SIG-M5 (cell line): Measurements from ENCODE around the gene BCAS1.

Experiments
- DNase-seq: peaks from one replicate; lab custom pipeline; 2025; lab: John Stamatoyannopoulos, UW

The BCAS1 gene

DNA sequence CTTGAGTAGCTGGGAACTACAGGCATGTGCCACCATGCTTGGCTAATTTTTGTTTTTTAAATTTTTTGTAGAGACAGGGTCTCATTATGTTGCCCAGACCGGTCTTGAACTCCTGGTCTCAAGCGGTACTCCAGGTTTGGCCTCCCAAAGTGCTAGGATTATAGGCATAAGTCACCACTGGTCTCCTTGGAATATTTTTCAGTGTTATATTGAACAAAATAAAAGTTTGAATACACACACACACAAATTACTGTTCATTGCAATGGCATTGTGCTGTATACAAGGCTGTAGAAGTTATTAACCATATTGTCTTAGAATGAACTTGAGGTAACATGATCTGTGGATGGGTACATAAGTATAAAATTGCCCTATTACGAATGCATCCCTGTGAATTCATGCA lies 166.1 kb downstream of the BCAS1 start:
- no peak for DNase-seq

DNA sequence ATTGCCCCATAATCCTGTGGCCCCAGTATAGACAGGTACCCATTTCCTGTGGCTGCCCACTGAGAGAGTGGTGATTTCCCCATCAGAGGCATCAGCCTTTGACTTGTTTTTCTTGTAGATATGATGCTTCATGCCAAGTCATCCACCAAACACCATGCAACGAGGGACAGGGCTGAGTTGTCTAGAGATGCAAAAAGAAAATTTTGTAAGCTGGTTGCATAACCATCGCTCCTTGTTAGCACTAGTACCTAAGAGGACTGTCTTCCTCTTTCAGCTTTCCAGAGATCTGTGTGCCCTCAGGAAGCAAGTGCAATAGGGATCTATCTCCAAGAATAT lies 166.8 kb downstream of the BCAS1 start:
- peak; percentile 83 for DNase-seq

DNA sequence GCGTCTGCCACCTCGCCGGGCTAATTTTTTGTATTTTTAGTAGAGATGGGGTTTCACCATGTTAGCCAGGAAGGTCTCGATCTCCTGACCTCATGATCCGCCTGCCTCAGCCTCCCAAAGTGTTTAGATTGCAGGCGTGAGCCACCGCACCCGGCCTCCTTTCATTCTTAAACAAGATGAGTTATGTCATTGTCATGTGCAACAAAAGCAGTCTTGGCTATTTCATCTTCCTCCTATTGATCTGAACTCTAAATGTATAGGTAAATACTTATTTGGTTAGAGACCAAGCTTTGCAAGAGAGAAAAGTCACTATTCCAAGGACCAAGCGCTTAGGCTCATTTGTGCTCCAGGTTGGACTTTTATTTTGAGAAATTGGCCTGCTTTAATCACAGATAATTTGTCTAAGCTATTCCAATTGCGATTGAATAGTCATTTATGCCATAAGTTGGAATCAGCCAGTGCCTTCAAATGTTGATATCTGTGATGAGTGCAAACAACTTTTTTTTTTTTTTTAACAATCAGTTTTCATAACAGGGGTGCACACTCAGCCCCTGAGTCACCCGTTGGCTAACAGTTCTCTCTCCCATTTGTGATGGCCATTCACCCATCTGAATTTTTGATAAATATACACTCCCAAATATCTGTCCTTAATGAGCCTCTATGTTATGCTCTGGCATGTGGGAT lies 167.3 kb downstream of the BCAS1 start:
- DNase-seq = no peak

DNA sequence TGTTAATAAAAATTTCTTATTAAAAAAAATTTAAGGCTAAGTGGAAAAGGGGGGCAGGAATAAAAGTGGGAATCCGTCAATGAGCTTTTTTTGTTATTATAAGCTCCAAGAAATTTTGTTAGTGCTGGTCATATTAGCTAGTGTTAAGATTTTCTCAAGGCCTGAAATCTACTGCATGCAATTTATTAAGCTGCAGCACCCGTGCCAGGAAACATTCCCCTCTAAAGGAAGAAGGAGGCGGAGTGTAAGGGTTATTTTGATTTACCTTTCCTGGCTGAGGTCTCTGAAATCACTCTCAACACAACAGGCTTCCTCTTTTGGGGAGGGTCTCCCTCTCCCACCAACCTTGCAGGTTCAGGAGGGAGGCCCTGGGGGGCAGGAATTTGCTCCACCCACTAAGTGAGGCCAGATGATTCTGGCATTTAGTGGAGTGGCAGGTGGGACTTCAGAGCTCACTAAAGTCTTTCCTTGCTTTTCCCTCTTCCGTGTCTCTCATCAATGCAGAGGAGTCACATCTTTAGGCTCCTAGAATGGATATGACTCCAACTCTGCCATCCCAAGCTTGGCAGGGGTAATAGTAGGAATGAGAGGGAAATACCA lies 168.8 kb downstream of the BCAS1 start:
- DNase-seq = no peak

DNA sequence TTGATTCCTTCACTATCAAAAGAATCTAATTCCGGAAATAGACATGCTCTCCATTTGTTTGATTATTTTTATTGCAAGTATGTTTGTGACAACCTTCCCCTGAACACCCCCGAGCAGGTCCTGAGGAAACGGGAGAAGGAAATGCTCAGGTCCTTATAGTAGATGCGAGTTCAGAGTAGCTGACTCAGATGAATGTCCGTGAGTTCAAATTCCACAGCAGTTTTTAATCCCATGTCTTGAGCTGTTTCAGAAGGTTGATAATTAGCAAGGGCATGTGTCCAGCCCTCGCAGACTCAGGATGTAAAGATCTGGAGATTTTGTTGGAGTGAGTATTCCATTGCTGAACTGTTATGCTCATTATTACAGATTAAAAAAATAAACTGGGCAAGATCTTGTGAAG lies 169.3 kb downstream of the BCAS1 start:
- DNase-seq = no peak

DNA sequence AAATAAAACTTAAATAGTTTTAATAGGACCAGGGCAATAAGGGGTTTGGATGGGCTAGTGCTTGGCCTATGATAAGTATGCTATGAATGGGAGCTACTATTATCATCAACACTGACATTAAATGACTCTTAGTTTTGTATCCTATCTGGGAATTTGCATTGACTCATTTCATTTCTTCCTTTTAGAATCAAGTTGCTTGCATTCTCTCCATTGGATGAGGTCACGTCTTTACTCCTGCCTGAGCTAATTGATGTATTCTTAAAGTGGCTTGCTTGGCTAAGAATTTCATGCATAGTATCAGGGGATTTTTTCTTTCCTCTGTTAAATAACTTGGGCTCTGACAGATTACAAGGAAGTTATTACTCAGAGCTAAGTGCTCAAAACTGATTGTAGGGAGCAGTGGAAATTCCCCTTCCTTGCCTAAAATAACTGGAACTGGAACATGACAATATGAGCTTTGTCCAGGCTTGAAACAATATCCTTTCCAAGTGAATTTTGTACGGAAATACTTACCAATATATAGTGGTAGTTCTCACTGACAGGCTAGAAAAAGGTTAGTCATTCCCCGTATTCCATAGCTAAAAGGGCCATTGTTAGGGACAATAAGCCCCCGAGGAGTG lies 169.9 kb downstream of the BCAS1 start:
- DNase-seq = no peak

DNA sequence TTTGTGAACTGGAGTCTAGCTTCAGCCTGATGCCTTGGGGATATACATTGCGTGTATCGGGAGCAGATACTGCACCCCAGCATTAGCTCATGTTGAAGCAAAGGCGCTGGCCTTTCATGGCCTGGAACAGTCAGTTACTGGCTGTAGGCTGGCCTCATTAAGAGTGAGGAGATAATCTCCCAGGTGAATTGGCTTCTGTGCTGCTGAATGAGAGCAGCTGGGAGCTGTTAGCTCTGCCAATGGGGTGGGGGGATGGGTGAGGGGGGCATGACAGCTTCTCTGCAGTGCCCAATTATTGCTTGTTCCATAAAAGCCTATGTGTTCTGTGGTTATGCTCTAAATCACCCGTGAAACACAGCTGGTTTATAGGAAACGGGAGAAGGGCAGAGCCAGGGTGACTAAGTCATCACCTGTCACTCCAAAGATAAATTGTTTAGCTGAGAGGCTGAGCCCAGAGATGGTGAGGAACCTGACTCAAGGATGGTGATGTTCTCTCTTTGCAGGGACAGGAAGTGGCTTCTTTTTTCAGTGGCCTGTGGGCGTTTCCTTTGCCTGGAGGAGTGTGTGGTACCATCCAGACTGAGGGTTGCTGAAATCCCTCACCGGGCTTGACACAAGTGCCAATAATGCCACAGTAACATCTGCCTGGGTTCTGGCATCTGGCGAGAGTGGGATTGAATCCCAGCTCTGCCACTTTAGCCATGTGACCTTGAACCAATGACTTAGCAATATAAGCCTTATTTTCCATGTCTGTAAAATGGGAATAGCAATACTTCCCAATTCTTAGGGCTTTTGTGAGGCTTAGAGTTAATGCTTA lies 170.8 kb downstream of the BCAS1 start:
- peak; percentile 65 for DNase-seq

DNA sequence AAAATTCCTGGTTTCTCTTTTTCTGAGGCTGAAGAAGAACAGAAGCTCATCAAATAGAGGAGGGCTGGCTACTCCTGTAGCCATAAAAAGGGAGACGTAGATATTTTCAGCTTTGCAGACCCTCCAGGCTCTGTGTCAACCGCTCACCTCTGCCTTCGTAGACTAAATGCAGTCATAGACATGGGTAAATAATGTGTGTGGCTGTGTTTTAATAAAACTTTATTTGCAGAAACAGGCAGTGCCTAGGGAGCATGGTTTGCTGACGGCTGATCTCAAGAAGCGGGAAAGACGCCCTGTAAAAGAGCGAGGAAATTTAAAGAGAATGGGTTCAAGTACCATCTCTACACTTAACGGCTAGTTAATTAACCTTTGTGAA lies 171.8 kb downstream of the BCAS1 start:
- DNase-seq = no peak

DNA sequence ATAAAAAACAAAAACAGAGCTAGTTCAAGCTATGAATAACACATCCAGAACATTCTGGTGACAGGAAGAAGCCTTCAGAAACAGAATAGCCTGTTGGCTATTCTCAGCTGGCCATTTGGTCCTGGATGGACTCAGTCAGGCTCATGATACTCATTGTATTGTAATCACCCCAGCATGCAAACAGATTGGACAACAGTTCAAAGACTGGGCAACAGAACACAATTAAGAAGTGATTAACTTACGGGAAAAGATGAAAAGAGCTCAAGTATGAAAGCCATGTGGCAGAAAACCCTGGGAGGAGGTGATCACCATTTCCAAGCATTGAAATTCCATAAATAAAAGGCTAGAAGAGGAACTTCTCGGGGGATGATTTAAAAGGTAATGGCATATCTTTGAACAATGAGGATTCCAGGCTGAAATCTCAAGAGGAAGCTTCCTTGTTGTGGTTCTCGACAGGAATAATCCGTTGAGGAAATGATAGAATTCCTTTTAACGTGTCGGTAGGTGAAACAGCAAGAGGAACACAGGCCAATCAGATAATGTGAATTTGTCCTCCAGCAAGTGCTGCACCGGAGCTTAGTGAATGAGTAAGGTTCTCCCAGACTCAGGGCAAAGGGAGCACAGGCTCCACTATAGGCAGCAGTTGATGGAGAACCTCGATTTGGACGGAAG lies 172.4 kb downstream of the BCAS1 start:
- DNase-seq = no peak

DNA sequence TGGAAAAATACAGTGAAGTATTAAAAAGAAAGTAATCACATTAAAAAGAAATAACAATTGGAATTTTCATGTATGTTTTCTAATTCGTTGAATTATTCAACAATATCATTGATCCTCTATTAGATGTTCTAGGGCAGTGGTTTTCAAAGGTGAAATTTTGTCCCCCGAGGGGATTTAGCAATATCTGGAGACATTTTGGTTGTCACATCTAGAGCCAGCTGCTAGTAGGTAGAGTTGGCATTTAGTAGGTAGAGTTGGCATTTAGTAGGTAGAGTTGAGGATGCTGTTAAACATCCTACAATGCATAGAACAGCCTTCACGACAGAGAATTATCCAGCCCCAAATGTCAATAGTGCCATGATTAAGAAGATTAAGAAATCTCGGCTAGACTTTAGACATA lies 173.7 kb downstream of the BCAS1 start:
- no peak for DNase-seq

DNA sequence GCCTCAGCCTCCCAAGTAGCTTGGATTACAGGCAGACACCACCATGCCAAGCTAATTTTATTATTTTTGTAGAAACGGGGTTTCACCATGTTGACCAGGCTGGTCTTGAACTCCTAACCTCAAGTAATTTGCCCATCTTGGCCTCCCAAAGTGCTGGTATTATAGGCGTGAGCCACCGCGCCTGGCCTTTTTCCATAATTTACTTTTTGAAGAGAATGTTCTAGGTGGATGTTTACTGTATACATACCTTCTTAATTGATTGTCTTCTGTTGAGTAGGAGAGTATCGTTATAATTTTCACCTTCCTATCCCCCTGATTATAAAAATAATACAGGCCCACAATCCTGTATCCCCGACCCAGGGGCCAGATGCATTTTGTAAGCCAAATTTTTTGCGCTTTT lies 174.4 kb downstream of the BCAS1 start:
- DNase-seq = no peak

DNA sequence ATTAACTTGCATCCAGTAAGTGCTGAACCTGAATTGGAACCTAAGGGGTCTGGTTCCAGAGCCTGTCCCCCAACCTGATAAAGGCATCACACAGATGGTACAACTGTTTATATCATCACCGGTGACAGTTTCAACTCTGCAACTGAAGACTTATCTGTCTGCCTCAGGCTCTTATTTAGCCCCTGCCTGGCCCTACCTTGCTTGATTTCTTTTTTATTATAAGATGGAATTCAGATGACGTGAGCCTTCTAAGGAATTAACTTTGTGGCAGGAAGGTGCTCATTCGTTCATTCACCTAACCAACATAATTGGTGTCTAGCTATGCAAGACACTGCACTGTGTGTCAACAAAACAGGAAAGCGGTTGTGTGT lies 175.0 kb downstream of the BCAS1 start:
- no peak for DNase-seq

DNA sequence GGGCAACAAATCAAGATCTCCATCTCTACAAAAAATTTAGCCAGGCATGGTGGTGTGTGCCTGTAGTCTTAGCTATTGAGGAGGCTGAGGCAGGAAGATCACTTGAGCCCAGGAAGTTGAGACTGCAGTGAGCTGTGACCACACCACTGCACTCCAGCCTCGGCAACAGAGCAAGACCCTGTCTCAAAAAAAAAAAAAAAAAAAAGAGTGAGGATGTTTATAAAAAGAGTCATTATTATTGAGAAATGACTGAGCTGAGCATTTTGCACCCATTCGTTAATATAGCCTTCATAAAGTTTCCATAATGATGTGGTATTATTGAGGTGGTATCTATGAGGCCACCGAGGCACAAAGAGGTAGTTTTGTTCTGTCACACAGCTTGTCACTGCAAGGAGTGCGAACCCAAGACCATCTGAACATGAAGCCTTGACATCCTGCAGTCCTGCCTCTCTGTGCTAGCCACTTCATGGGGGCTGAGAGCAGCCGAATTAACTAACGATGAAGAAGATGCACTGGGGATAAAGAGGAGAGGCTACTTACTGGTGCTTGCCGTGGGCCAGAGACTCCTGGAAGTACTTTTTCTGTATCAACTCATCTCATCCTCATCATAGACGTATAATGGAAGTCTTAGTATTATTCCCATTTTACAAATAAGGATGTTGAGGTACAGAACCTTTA lies 175.5 kb downstream of the BCAS1 start:
- DNase-seq = no peak
